ENCODE results near the gene RPTOR.

RPTOR gene

DNA sequence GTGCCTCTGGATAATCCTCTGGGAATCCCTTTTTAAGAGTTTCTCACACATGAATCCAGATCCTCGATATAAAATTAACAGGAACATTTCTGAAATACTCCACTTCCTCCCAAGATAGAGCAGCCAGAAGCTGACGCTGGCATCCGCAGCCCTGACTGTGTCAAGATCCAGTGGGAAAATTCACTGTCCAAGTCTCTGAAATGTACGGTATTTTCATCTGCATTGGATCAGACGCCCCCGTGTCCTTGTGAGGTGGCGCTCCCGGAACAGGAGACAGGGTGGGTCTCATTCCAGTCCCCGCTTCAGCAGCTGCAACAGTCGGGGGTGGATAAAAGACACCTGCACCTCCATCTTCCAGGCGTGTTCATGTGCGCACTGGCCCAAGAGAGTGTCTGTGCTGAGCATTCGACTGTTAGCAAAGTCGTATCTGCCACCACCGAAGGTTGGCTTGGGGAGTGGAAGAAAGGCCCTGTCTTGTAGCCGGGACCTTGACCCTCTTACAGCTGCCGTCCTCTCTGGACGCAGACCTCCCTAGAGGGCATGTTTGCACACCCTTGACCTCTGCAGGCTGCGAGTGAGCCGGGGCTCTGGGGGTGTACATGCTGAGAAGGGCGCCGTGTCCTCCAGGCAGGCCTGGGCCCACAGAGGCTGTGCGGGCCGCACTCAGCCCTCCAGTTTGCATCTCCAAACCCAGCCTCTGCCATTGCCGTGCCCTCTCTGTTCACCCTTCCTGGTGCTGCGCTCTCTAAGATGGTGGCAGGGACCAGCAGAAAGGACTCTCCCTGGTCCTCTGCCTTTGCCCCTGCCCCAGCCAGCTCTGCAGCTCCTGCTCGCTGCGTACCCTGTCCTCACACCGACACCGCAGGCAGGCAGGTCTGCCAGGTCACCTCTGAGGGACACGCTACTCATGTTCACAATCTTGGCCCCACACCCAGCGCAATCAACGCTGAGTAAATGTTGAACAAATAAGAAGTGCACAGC is 375.0 kb downstream of the RPTOR start (continued):
- TF ChIP-seq SNAI2 (CRISPR knock-in tag; IDR thresholded peaks at IDR 0.05): no peak
- no peak for TF ChIP-seq PPARA (CRISPR knock-in tag; IDR thresholded peaks at IDR 0.05; ENCODE audit: borderline replicate concordance)
- TF ChIP-seq, protein P1, sequence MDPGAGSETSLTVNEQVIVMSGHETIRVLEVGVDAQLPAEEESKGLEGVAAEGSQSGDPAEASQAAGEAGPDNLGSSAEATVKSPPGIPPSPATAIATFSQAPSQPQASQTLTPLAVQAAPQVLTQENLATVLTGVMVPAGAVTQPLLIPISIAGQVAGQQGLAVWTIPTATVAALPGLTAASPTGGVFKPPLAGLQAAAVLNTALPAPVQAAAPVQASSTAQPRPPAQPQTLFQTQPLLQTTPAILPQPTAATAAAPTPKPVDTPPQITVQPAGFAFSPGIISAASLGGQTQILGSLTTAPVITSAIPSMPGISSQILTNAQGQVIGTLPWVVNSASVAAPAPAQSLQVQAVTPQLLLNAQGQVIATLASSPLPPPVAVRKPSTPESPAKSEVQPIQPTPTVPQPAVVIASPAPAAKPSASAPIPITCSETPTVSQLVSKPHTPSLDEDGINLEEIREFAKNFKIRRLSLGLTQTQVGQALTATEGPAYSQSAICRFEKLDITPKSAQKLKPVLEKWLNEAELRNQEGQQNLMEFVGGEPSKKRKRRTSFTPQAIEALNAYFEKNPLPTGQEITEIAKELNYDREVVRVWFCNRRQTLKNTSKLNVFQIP (CRISPR knock-in tag; IDR thresholded peaks at IDR 0.05; ENCODE audit: borderline replicate concordance, low read depth): no peak

DNA sequence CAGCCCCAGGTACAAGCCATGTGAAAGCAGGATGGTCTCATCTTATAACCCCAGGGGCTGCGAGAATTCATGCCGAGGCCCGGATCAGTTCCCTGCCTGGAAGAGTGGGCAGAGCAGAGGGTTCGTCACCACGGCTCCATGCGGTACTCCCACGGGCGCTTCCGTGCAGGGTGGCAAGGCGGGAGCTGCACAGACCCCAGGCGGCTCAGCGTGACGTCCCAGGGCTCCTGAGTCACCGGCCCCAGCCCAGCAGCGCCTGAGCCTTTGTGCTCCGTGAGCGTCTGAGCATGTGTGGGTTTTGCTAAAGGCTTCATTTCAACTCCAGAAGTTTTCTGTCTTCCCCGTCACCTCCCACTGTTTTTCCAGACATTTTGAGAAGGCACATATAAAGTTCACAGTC is 375.8 kb downstream of the RPTOR start:
- ATAC-seq: no peak
- TF ChIP-seq ZC3H10 (CRISPR knock-in tag; IDR thresholded peaks at IDR 0.05) (no peak), GLIS3 (CRISPR knock-in tag; IDR thresholded peaks at IDR 0.05) (no peak), ESRRG (CRISPR knock-in tag; IDR thresholded peaks at IDR 0.05) (no peak), ZFP3 (CRISPR knock-in tag; IDR thresholded peaks at IDR 0.05) (no peak)

DNA sequence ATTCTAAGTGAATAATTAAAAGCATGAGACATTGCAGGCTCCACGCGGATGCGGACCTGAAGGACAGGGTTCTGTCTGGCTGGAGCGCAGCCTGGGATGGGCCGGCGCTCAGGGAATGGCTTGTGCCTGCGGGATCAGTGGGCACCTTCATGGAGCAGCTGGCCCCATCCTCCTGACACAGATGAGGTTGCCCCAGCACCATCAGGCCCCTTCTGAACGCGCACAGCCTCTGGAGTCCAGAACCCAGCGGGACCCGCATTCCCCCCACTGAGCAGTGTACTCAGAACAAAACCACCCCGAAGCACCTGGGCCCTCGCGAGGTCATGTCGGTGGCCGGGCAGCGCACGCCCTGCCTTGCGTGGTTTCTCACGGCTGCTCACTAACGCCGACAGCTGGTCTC is 376.5 kb downstream of the RPTOR start:
- no peak for TF ChIP-seq GLIS3 (CRISPR knock-in tag; IDR thresholded peaks at IDR 0.05)
- TF ChIP-seq ZNF70 (CRISPR knock-in tag; IDR thresholded peaks at IDR 0.05): no peak
- TF ChIP-seq ZNF8 (CRISPR knock-in tag; IDR thresholded peaks at IDR 0.05): no peak
- no peak for TF ChIP-seq RARB (CRISPR knock-in tag; IDR thresholded peaks at IDR 0.05)
- no peak for TF ChIP-seq TOX (CRISPR knock-in tag; IDR thresholded peaks at IDR 0.05; ENCODE audit: borderline replicate concordance)
- no peak for TF ChIP-seq PPARA (CRISPR knock-in tag; IDR thresholded peaks at IDR 0.05; ENCODE audit: borderline replicate concordance)
- TF ChIP-seq ARNTL (CRISPR knock-in tag; IDR thresholded peaks at IDR 0.05; ENCODE audit: borderline replicate concordance, low read depth): no peak
- no peak for TF ChIP-seq OSR1 (CRISPR knock-in tag; IDR thresholded peaks at IDR 0.05)
- no peak for TF ChIP-seq ESRRG (CRISPR knock-in tag; IDR thresholded peaks at IDR 0.05)
- no peak for TF ChIP-seq ZFP3 (CRISPR knock-in tag; IDR thresholded peaks at IDR 0.05)
- TF ChIP-seq, protein P2, sequence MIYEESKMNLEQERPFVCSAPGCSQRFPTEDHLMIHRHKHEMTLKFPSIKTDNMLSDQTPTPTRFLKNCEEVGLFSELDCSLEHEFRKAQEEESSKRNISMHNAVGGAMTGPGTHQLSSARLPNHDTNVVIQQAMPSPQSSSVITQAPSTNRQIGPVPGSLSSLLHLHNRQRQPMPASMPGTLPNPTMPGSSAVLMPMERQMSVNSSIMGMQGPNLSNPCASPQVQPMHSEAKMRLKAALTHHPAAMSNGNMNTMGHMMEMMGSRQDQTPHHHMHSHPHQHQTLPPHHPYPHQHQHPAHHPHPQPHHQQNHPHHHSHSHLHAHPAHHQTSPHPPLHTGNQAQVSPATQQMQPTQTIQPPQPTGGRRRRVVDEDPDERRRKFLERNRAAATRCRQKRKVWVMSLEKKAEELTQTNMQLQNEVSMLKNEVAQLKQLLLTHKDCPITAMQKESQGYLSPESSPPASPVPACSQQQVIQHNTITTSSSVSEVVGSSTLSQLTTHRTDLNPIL (CRISPR knock-in tag; IDR thresholded peaks at IDR 0.05; ENCODE audit: low read depth): no peak
- TF ChIP-seq ZC3H10 (CRISPR knock-in tag; IDR thresholded peaks at IDR 0.05): no peak
- no peak for TF ChIP-seq SNAI2 (CRISPR knock-in tag; IDR thresholded peaks at IDR 0.05)
- TF ChIP-seq CSDC2 (CRISPR knock-in tag; IDR thresholded peaks at IDR 0.05): no peak
- TF ChIP-seq TCF4 (CRISPR knock-in tag; IDR thresholded peaks at IDR 0.05; ENCODE audit: borderline replicate concordance): no peak
- TF ChIP-seq BACH2 (CRISPR knock-in tag; IDR thresholded peaks at IDR 0.05; ENCODE audit: borderline replicate concordance): no peak
- ATAC-seq: no peak; the same call in 2 of the 3 replicates

DNA sequence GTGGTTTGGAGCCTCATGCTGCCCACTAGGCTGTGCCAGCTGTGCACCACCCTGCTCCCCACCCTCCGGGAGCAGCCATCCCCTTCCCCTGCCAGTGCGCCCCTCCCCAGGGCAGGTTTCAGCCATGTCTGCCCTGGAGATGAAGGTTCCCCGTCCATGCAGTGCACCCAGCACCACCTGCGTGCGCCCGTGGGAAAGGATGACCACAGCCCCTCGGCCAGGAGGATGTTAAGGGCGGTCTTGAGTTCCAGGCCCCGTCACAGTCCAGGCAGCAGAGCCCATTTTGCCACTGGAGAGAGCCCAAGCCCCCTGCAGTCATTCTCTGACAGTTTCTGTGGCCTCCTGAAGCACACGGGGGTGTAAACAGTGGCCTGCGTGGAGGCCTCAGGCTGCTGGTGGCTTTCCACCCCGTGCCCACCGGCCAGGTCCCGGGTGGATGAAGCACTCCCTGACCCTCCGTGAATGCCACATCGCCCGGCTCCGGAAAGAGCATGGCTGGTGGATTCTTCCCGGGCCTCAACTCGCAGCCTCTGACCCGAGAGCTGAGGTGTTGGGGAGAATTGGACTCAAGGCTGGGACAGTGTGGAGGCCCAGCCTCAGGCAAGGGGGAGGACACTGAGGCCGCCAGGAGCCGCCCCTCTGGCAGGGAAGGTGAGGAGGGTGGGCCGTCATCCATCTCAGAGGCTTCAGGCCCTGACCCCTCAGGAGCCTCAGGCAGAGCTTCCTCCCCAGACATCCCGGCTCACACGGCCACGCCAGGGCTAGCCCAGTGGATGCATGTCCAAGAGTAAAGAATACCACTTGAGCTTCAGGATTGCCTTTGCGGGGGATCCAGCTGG is 377.3 kb downstream of the RPTOR start:
- no peak for TF ChIP-seq PPARA (CRISPR knock-in tag; IDR thresholded peaks at IDR 0.05; ENCODE audit: borderline replicate concordance)
- TF ChIP-seq BACH2 (CRISPR knock-in tag; IDR thresholded peaks at IDR 0.05; ENCODE audit: borderline replicate concordance): no peak
- TF ChIP-seq, protein P3, sequence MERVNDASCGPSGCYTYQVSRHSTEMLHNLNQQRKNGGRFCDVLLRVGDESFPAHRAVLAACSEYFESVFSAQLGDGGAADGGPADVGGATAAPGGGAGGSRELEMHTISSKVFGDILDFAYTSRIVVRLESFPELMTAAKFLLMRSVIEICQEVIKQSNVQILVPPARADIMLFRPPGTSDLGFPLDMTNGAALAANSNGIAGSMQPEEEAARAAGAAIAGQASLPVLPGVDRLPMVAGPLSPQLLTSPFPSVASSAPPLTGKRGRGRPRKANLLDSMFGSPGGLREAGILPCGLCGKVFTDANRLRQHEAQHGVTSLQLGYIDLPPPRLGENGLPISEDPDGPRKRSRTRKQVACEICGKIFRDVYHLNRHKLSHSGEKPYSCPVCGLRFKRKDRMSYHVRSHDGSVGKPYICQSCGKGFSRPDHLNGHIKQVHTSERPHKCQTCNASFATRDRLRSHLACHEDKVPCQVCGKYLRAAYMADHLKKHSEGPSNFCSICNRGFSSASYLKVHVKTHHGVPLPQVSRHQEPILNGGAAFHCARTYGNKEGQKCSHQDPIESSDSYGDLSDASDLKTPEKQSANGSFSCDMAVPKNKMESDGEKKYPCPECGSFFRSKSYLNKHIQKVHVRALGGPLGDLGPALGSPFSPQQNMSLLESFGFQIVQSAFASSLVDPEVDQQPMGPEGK (CRISPR knock-in tag; IDR thresholded peaks at IDR 0.05; ENCODE audit: borderline replicate concordance): no peak
- no peak for TF ChIP-seq ESRRG (CRISPR knock-in tag; IDR thresholded peaks at IDR 0.05)
- no peak for TF ChIP-seq GLIS3 (CRISPR knock-in tag; IDR thresholded peaks at IDR 0.05)
- no peak for TF ChIP-seq ZNF70 (CRISPR knock-in tag; IDR thresholded peaks at IDR 0.05)
- TF ChIP-seq TCF4 (CRISPR knock-in tag; IDR thresholded peaks at IDR 0.05; ENCODE audit: borderline replicate concordance): no peak
- no peak for TF ChIP-seq ZFP30 (CRISPR knock-in tag; IDR thresholded peaks at IDR 0.05)
- TF ChIP-seq ARNTL (CRISPR knock-in tag; IDR thresholded peaks at IDR 0.05; ENCODE audit: borderline replicate concordance, low read depth): no peak
- no peak for TF ChIP-seq CSDC2 (CRISPR knock-in tag; IDR thresholded peaks at IDR 0.05)
- TF ChIP-seq ZFP3 (CRISPR knock-in tag; IDR thresholded peaks at IDR 0.05): no peak
- TF ChIP-seq, protein P4, sequence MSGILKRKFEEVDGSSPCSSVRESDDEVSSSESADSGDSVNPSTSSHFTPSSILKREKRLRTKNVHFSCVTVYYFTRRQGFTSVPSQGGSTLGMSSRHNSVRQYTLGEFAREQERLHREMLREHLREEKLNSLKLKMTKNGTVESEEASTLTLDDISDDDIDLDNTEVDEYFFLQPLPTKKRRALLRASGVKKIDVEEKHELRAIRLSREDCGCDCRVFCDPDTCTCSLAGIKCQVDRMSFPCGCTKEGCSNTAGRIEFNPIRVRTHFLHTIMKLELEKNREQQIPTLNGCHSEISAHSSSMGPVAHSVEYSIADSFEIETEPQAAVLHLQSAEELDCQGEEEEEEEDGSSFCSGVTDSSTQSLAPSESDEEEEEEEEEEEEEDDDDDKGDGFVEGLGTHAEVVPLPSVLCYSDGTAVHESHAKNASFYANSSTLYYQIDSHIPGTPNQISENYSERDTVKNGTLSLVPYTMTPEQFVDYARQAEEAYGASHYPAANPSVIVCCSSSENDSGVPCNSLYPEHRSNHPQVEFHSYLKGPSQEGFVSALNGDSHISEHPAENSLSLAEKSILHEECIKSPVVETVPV (CRISPR knock-in tag; IDR thresholded peaks at IDR 0.05): no peak
- no peak for TF ChIP-seq SNAI2 (CRISPR knock-in tag; IDR thresholded peaks at IDR 0.05)
- no peak for TF ChIP-seq ZNF565 (CRISPR knock-in tag; conservative IDR thresholded peaks at IDR 0.05; ENCODE audit: low read depth)
- TF ChIP-seq RARB (CRISPR knock-in tag; IDR thresholded peaks at IDR 0.05): no peak
- TF ChIP-seq, protein P1 (CRISPR knock-in tag; IDR thresholded peaks at IDR 0.05; ENCODE audit: borderline replicate concordance, low read depth): no peak
- no peak for TF ChIP-seq ISL1 (CRISPR knock-in tag; IDR thresholded peaks at IDR 0.05)
- TF ChIP-seq OSR1 (CRISPR knock-in tag; IDR thresholded peaks at IDR 0.05): no peak
- ATAC-seq: no peak

Data from SK-N-SH treated with all-trans-retinoic acid at 6 μM for 48 hours (cell line).